SHP77 treated with DMSO at 0.1 percent for 48 hours (cell line): ENCODE results near the gene CANT1.

Experiments used
- DNase-seq: peaks from one replicate; lab custom pipeline; 2025; lab: John Stamatoyannopoulos, UW

The CANT1 gene

DNA sequence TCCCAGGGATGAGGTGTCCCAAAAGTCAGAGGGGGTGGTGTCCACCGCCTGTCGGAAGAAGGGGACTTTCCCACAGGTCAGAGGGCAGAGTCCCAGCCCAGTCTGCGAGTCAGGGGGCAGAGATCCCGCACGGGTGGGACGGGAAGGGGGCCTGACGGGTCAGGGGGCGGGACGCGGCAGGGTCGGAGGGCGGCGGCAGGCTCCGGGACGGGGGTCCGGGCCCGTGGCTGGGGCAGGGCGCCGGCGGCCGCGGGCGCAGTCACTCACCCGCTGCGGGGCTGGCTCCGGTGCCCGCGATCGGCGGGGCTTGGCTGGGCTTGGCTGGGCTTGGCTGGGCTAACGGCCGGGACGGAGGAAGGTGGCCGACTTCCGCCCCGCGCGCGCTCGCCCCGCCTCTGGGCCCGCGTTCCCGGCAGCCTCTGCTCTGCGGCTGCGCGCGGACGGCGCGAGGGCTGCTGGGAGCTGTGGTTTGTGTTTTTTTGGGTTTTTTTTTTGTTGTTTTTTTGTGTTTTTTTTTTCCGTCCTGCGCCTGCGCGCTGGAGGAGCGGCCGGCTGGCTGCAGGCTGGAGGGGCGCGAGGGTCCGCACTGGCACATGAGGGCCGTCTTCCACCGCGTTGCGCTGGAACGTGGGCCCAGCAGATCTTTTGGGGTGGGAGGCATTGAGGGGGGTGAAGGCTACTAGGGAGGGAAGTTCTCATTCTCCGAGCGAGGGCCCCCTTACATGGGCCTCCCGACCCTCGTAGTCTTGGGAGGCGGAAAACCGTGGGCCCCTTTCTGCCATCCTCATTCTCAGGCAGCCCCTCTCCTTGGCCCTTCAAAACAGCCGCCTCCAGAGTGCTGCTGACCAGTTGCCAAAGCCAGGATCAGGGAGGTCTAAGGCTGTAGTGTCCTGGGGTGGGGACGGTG, at the start of gene CANT1:
CANT1 (minus strand) TSS at position 368 of the 907 bp plus-strand sequence. CDS start 12,142 bp downstream, outside the sequence.
- peak; percentile 51 for DNase-seq

DNA sequence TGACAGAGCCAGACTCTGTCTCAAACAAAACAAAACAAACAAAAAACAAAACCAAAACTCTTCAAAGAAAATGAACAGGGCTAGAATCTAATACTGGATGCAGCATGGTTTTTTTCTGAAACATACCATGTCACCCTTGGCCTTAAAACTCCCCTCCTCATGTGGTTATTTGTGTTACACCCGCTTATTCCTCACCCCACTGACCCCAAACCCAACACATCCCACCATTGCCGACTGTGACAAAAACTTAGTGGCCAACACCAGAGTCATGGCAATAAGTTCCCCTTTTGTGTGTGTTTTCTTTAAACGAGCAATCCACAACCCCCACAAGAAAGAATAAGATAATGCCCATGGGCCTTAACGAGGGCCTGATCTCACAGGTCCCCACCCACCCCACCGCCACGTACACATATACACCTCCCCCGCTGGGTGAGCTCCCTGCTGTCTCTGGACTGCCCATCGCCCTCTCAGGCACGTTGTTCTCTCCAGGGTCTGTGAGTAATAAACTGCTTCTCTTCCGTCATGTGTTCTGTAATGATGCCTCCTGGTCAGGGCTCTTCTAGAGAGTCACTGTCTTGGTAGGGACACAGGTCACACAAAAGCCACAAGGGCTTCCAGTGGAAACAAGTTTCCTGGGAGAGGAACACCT, 48.3 kb upstream of the CANT1 start:
- no peak for DNase-seq

DNA sequence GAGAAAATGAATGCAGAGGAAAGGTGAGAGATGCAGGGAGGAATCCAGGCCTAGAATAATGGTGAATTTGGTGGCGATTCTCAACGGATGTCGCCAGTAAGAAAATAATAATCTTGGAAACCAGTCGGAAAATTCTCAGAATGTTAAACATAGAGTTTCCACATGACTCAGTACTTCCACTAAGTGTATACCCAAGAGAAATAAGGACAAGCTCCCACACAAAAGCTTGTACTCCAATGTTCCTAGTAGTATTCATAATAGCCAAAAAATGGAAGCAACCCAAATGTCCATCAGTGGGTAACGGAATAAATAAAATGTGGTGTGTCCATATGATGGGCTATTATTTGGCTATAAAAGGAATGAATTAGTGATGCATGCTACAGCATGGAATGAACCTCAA, 45.6 kb upstream of the CANT1 start:
- no peak for DNase-seq

DNA sequence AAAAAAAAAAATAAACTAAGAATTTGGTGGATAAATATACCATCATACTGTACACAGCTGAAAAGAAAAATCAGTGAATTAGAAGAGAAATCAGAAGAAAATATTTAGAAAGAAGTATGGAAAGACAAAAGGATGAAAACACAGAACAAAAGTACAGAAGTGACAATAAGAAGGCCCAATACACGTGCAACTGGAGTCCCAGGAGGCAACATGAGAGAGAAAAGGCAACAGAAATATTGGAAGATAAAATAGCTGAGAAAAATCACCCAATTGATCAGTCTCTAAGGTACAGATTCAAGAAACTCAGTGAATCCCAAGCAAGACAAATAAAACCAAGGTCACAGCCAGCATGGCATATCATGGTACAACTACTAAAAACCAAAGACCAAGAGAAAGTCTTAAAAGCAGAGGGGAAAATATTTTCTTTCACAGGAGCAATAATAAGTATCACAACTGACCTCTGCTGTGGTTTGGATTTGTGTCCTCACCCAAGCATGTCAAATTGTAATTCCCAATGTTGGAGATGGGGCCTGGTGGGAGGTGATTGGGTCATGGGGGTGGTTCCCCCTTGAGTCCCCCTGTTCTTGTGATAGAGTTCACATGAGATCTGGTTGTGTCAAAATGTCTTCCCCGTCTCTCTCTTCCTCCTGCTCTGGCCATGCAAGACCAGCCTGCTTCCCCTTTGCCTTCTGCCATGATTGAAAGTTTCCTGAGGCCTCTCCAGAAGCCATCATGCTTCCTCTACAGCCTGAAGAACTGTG, 44.8 kb upstream of the CANT1 start:
- no peak for DNase-seq

DNA sequence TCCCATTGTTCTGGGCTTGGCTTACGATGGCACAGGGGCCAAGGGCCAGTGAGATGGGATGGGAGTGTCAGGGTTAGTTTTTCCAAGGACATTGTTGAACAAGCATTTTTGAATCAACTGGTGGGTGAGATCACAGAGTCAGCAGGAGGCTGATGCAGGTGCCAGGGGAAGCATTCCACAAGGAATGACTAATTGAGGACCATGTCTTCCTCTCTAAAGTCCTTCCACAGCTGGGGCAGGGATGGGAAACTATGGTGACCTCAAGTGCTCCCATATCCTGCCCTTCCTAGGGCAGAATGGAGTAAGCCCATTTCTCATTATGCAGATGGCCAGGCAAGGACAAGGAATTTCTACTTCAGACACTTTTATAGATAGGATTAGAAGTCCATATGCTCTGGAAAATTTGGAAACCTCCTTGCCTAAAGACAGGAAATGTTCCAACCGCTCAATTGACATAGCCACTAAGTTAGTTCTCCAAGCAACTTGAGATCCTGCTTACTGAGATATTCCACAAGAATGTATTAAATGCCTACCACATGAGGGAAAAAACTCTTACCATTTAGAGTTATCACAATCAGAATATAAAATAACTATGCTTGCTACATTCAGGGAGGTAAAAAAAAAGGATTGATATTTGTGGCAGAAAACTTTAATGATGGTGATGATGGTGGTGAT, 43.8 kb upstream of the CANT1 start:
- no peak for DNase-seq

DNA sequence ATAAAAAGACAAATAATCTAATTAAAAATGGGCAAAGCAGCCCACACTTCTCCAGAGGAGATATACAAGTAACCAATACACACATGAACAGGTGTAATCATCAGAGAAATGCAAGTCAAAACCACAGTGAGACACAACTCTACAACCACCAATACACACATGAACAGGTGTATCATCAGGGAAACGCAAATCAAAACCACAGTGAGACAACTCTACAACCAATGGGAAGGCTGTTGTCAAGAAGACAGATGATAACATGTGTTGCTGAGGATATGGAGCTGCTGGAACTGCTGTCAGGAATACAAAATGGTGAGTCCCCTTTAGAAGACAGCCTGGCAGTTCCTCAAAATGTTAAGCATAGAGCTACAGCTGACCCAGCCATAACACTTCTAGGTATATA, 42.6 kb upstream of the CANT1 start:
- DNase-seq, result no peak

DNA sequence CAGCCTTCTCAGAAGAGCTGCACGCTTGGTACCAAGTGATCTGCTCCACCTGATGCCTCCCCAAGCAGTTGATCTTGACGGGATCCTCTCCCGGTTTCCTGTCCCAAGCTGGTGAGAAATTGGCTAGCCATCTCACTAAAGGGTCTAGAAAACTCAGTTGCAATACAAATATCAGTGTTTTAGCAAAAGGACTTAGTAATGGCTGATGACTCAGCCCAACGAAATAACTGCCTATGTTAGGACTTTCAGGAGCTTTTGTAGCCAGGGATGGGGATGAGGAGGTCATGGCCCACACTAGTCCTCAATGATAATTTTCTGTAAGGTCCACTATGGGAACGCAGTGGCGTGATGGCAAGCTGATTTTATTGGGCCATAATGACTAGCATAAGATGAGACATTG, 41.7 kb upstream of the CANT1 start:
- DNase-seq, result no peak

DNA sequence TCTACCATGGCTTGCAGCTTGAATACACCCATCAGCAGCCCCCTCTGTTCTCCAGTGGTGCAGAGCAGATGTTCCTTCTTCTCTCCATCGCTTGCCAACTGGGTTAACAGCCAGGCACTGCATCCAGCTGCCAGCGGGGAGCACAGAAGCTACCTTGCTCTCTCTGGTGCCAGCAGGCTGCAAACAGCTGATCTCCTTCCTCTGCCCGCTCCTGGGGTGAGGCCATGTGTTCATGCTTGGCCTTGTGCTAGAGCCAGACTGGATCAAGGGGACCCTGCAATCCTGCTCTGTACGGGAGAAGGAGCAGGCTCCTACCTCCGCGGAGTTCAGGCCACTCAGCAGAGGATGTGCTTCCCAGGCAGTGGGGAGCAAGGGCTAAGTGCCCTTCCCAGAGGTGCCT, 41.0 kb upstream of the CANT1 start:
- DNase-seq, result no peak

DNA sequence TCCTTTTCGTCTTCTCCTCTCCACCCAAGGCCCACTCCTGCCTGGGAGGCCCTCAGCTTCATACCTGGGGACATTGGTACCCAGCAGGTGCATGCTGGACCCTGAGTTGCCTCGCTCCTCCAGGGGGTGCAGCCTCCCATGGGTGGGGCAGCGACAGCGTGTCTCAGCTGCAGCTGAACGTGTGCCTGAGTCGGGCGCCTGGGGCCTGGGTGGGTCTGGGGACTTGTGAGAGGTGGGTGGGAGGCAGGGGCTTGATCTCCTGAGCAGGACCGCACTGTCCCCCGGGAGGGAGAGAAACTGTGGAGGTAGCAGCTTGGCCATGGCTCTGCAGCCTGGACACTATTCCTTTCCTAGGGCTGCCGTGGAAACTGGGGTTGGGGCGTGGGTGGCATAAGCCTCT, 40.3 kb upstream of the CANT1 start:
- no peak for DNase-seq

DNA sequence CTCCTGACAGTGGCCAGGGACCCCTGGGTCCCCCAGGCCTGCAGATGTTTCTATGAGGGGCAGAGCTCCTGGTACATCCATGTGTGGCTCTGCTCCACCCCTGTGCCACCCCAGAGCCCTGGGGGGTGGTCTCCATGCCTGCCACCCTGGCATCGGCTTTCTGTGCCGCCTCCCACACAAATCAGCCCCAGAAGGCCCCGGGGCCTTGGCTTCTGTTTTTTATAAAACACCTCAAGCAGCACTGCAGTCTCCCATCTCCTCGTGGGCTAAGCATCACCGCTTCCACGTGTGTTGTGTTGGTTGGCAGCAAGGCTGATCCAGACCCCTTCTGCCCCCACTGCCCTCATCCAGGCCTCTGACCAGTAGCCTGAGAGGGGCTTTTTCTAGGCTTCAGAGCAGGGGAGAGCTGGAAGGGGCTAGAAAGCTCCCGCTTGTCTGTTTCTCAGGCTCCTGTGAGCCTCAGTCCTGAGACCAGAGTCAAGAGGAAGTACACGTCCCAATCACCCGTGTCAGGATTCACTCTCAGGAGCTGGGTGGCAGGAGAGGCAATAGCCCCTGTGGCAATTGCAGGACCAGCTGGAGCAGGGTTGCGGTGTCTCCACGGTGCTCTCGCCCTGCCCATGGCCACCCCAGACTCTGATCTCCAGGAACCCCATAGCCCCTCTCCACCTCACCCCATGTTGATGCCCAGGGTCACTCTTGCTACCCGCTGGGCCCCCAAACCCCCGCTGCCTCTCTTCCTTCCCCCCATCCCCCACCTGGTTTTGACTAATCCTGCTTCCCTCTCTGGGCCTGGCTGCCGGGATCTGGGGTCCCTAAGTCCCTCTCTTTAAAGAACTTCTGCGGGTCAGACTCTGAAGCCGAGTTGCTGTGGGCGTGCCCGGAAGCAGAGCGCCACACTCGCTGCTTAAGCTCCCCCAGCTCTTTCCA, 39.5 kb upstream of the CANT1 start:
- DNase-seq, result no peak

DNA sequence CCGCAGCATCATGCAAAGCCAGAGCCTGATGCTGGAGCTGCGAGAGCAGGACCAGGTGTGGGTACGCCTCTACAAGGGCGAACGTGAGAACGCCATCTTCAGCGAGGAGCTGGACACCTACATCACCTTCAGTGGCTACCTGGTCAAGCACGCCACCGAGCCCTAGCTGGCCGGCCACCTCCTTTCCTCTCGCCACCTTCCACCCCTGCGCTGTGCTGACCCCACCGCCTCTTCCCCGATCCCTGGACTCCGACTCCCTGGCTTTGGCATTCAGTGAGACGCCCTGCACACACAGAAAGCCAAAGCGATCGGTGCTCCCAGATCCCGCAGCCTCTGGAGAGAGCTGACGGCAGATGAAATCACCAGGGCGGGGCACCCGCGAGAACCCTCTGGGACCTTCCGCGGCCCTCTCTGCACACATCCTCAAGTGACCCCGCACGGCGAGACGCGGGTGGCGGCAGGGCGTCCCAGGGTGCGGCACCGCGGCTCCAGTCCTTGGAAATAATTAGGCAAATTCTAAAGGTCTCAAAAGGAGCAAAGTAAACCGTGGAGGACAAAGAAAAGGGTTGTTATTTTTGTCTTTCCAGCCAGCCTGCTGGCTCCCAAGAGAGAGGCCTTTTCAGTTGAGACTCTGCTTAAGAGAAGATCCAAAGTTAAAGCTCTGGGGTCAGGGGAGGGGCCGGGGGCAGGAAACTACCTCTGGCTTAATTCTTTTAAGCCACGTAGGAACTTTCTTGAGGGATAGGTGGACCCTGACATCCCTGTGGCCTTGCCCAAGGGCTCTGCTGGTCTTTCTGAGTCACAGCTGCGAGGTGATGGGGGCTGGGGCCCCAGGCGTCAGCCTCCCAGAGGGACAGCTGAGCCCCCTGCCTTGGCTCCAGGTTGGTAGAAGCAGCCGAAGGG, 38.6 kb upstream of the CANT1 start:
- no peak for DNase-seq

DNA sequence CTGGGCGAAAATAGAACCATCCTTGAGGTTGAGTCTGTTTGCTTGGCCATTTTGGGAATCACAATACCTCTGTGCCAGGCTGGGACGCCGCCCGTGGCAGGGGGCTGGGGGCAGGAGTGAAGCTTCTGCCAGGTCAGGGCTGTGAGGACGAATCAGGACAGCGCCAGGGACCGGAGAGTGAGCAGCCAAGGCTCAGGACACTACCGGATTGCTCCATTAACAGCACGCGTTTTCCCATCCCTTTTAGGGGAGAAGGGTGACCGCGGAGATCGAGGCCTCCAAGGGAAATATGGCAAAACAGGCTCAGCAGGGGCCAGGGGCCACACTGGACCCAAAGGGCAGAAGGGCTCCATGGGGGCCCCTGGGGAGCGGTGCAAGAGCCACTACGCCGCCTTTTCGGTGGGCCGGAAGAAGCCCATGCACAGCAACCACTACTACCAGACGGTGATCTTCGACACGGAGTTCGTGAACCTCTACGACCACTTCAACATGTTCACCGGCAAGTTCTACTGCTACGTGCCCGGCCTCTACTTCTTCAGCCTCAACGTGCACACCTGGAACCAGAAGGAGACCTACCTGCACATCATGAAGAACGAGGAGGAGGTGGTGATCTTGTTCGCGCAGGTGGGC, 37.8 kb upstream of the CANT1 start:
- no peak for DNase-seq

DNA sequence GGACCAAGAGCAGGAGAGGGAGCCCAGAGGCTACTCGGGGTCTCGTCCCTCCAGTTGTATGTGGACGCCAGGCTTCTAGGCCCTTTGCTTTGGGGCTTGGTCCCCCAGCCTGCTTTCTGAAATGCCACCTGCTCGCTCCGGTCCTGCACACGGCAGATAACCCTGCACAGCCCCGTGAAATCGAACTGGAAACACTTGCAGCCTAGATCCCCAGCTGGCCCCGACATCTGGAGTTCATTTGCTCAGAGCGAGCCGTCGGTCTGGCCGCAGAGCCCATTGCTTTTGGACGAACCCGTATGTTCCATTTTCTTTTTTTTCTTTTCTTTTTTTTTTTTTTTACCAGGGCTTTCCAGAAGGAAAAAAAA, 37.3 kb upstream of the CANT1 start:
- no peak for DNase-seq

DNA sequence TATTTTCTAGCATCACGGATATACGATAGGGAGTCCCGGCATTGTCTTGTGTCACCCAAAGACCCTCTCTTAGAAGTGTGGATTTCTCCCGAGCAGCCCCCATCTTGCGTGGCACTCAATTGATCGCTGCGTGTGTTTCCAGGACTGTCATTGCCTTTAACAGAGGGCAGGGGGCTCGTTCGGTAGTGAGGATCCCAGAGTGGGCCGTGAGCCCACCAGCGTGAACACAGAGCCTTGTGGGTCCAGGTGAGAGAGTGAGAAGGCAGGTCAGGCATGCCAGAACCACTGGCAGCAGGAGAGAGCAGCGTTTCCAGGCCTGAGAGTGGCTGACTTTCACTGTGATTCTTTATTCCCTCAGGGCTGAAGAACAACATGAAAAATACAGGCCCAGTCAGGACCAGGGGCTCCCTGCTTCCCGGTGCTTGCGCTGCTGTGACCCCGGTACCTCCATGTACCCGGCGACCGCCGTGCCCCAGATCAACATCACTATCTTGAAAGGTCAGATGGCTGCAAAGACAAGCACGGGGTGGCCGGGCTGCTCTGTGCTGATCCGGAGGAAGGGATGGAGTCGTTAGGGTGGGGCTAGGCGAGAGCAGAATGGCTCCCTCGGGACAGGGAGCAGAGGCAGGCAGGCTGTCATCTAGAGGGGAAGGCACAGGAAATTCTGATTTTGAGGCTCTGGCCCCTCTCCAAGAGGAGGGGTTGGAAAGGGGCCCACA, 36.8 kb upstream of the CANT1 start:
- DNase-seq, result no peak

DNA sequence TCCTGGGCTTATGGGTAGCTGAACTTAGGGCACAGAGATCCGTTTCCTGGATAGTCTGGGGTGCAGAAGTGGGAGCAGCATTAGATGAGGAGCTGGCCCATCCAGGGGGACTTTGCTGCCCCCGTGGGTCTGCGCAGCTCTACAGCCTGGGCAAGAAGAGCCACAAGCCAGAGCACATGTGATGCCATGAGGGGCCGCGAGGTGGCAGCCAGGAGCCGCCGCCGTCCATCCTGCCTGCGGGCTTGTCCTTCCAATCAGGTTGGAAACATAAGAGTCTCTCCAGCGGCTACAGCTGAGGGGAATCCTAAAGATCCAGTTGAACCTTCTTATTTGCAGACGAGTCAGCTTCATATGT, 36.3 kb upstream of the CANT1 start:
- DNase-seq, result peak; percentile 78

DNA sequence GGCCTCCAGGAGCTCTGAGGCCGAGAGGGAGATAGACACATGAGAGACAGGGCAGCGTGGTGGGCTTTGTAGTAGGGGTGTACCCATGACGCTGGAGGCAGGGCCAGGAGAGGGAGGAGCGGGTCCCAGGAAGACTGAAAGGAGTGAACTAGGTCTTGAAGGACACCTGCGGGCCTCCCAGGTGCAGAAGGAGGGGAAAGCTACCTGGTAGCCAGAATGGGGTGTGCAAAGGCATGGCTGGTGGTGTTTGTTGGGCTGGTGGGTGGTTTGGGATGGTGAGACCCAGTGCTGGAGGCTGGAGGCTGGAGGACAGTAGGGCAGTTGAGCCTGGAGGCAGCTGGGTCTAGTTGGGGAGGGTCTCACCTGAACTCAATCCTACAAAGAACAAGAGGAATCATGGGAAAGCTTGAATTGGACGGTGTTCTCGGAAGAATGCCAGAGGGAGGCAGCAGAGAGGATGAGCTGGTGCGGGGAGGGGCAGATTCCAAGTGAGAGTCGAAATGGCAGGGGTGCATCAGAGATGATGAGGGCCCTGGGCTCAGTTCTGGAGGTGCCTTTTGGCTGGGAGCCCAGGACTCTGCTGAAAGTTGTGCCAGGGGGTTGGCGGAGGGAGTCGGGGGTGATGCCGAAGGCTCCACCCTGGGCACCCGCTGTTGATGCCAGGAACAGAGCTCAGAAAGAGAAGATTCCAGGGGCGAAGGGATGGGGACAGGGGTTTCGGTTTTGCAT, 35.6 kb upstream of the CANT1 start:
- no peak for DNase-seq

DNA sequence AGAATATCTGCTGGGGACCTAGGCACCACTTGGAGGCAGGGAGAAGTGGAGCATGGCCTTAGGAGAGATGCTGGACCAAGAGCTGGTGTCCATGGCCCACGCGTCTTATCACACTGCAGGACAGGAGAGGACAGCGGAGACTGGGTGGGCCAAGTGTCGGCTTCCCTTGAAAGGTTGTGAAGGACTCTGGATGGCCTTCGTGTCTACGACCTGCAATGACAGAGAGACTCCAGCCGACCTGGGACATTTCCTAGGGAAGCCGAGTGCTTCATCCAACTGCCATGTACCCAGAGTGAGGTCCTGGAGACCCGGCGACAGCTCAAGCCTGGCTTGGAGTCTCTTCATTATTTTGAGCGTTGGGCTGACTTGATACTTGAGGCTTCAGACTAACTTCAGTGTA, 34.9 kb upstream of the CANT1 start:
- DNase-seq, result no peak

DNA sequence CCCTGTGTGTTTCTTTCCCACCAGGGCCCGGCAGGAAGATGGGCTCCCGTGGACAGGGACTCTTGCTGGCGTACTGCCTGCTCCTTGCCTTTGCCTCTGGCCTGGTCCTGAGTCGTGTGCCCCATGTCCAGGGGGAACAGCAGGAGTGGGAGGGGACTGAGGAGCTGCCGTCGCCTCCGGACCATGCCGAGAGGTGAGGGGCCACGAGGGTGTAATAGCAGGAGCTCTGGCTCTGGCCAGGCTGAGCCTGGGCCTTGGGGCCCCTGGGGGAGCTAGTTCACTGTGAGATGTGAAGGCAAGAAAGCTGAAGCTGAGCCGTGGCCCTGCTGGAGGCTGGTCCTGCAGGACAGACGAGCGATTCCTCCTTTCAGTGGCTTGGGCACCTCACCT, 34.4 kb upstream of the CANT1 start:
- no peak for DNase-seq
